Activated naive CD4-positive, alpha-beta T cell treated with anti-CD3 and anti-CD28 coated beads for 36 hours (primary cell): ENCODE measurements around the gene TBC1D22A. TPM values are rescaled to one million over a fixed set of nuclear protein-coding genes. Genes with fewer than 3 reads are reported as not detected.
"Not testable (repeated sequence)": the region's sequence is repeated elsewhere in the genome, so short reads cannot be mapped to it uniquely, and the experiment has no call there.

ENCODE experiments used
- CTCF ChIA-PET: fragments of 350-600 bp; sonication (Branson Sonifier 250); formaldehyde crosslinking; loops from one replicate; lab custom pipeline; 2021; ENCODE audit warnings: antibody characterized with exemption; lab: Charles Lee
- DNase-seq: peaks from one replicate; pipeline ENCODE4 v3.0.0-alpha.2; 2020
- H3K27ac Mint-ChIP-seq: one replicate; pipeline ENCODE4 v1.8.0; 2021; ENCODE audit warnings: mild to moderate bottlenecking, mixed read lengths
- H3K27me3 Mint-ChIP-seq: one replicate; pipeline ENCODE4 v1.8.0; 2021; ENCODE audit warnings: low read depth, mixed read lengths
- H3K36me3 Mint-ChIP-seq: one replicate; pipeline ENCODE4 v1.8.0; 2021; ENCODE audit warnings: low read depth, mixed read lengths
- H3K4me1 Mint-ChIP-seq: one replicate; pipeline ENCODE4 v1.8.0; 2021; ENCODE audit warnings: low read depth, mixed read lengths
- H3K4me3 Mint-ChIP-seq: one replicate; pipeline ENCODE4 v1.8.0; 2021; ENCODE audit warnings: mild to moderate bottlenecking, moderate library complexity, mixed read lengths
- H3K9me3 Mint-ChIP-seq: one replicate; pipeline ENCODE4 v1.8.0; 2021; ENCODE audit warnings: mixed read lengths
- intact Hi-C: fragments of 100-400 bp; cut with micrococcal nuclease; formaldehyde crosslinking; loops from one replicate; pipeline ENCODE4 v1.15.1; 2023
- total RNA-seq, 2 experiments: library from RNA; stranded (reverse); gene quantifications; one replicate each; pipeline ENCODE4 v1.2.3, GENCODE V29; 2021

TBC1D22A gene
- total RNA-seq, 2 experiments from 2014 or later = 20.1 to 21.4 TPM

- no peak for DNase-seq
- Mint-ChIP-seq H3K4me1 (peaks cover 9% of the 10 kb centered on the region), H3K27ac (no peak overlapping the region), H3K9me3 (no peaks in the 10 kb centered on the region), H3K27me3 (no peaks in the 10 kb centered on the region), H3K4me3 (no peak overlapping the region), H3K36me3 (peaks cover 5% of the 10 kb centered on the region)
- intact Hi-C loops = no loop called here
- CTCF ChIA-PET = no interaction called here
Measured at GRCh38 chr22:47110817-47111443, 348.5 kb downstream of the TBC1D22A start.

- intact Hi-C loops = no loop called here
- H3K36me3 Mint-ChIP-seq = peaks cover 5% of the 10 kb centered on the region
- no peak for DNase-seq
- H3K27ac Mint-ChIP-seq = no peak overlapping the region
- H3K27me3 Mint-ChIP-seq = no peaks in the 10 kb centered on the region
- H3K4me1 Mint-ChIP-seq = peaks cover 5% of the 10 kb centered on the region
- no peak overlapping the region for H3K4me3 Mint-ChIP-seq
- CTCF ChIA-PET = no interaction called here
- no peaks in the 10 kb centered on the region for H3K9me3 Mint-ChIP-seq
Measured at GRCh38 chr22:47111626-47112581, 349.5 kb downstream of the TBC1D22A start.

GRCh38 chr22:47112582-47112965 lies 350.1 kb downstream of the TBC1D22A start:
- peaks cover 5% of the 10 kb centered on the region for H3K36me3 Mint-ChIP-seq
- H3K27me3 Mint-ChIP-seq = no peaks in the 10 kb centered on the region
- intact Hi-C loops = no loop called here

DNA sequence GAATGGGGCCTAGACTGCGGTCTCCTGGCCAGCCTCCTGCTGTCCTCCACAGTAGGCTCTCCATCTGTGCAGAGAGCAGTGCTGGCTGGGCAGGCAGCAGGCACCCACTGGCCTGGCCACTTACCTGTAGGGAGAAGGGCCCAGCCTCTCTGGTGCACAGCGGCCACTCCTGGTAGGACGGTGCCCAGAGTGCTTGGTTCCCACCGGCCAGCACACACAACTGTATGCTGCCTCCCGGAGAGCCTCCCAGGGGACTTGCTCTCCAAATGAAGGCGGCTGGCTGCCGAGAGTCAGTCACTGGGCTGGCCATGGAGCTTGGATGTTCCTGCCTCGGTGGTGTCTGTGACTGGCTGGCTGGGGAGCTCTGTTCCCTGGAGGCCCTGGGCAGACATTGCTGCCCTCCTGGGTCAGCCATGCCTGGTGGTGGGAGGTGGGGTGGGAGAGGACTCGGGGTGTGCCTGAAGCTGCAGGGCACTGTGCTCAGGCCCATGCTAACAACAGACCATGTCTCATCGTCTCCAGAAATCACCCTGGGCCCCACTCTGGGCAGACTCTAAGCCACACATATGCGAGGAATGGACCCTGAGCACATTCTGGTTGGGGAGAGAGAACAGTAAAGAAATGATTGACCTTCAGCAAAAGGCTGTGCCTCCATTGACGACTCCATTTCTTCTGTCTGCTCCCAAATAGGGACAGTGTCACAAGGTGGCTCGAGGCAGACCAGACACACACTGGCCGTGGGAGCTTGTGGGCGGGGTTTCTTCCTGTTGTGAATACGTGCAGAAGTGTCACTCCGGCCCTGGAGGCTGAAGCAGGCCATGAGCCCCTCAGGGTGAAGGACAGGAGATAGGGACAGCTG lies 350.8 kb downstream of the TBC1D22A start:
- intact Hi-C loops = no loop called here
- DNase-seq = no peak
- no peak overlapping the region for H3K27ac Mint-ChIP-seq
- H3K4me1 Mint-ChIP-seq = no peaks in the 10 kb centered on the region
- no peak overlapping the region for H3K4me3 Mint-ChIP-seq
- H3K27me3 Mint-ChIP-seq = no peaks in the 10 kb centered on the region
- no peaks in the 10 kb centered on the region for H3K9me3 Mint-ChIP-seq
- CTCF ChIA-PET = no interaction called here
- H3K36me3 Mint-ChIP-seq = peaks cover 5% of the 10 kb centered on the region

More at GRCh38 chr22:47112582-47112965, 350.1 kb downstream of the TBC1D22A start:
- CTCF ChIA-PET = no interaction called here
- H3K4me3 Mint-ChIP-seq = no peak overlapping the region
- no peaks in the 10 kb centered on the region for H3K4me1 Mint-ChIP-seq
- H3K27ac Mint-ChIP-seq = no peak overlapping the region
- DNase-seq = no peak
- H3K9me3 Mint-ChIP-seq = no peaks in the 10 kb centered on the region

- DNase-seq = no peak
- Mint-ChIP-seq H3K27ac (no peak overlapping the region), H3K36me3 (peaks cover 5% of the 10 kb centered on the region), H3K4me3 (no peak overlapping the region), H3K4me1 (no peaks in the 10 kb centered on the region), H3K27me3 (no peaks in the 10 kb centered on the region), H3K9me3 (no peaks in the 10 kb centered on the region)
- CTCF ChIA-PET = no interaction called here
- intact Hi-C loops = no loop called here
Measured at GRCh38 chr22:47113853-47114415, 351.5 kb downstream of the TBC1D22A start.

- Mint-ChIP-seq H3K36me3 (peaks cover 5% of the 10 kb centered on the region), H3K9me3 (no peaks in the 10 kb centered on the region), H3K27ac (no peak overlapping the region), H3K27me3 (no peaks in the 10 kb centered on the region), H3K4me1 (no peaks in the 10 kb centered on the region), H3K4me3 (no peak overlapping the region)
- CTCF ChIA-PET = no interaction called here
- DNase-seq = no peak
- intact Hi-C loops = no loop called here
Measured at GRCh38 chr22:47114813-47115517, 352.5 kb downstream of the TBC1D22A start.

- Mint-ChIP-seq H3K9me3 (no peaks in the 10 kb centered on the region), H3K27me3 (no peaks in the 10 kb centered on the region), H3K4me1 (no peaks in the 10 kb centered on the region), H3K4me3 (no peak overlapping the region), H3K27ac (no peak overlapping the region), H3K36me3 (peaks cover 5% of the 10 kb centered on the region)
- intact Hi-C loops = no loop called here
- no peak for DNase-seq
- CTCF ChIA-PET = no interaction called here
Measured at GRCh38 chr22:47115518-47115890, 353.1 kb downstream of the TBC1D22A start.

GRCh38 chr22:47115921-47116320 lies 353.5 kb downstream of the TBC1D22A start:
- H3K36me3 Mint-ChIP-seq = peaks cover 5% of the 10 kb centered on the region
- intact Hi-C loops = no loop called here
- H3K4me3 Mint-ChIP-seq = no peak overlapping the region
- H3K27ac Mint-ChIP-seq = no peak overlapping the region
- H3K27me3 Mint-ChIP-seq = no peaks in the 10 kb centered on the region
- DNase-seq = no peak
- CTCF ChIA-PET = no interaction called here
- H3K4me1 Mint-ChIP-seq = no peaks in the 10 kb centered on the region
- no peaks in the 10 kb centered on the region for H3K9me3 Mint-ChIP-seq

- intact Hi-C loops = no loop called here
- CTCF ChIA-PET = interaction anchor here (0.6 kb wide), 1 partner anchor 1463 kb away, joined by 3 read pairs; no protein-coding TSS in a partner anchor
Measured at GRCh38 chr22:47116426-47117341, 354.2 kb downstream of the TBC1D22A start.

GRCh38 chr22:47117442-47117841 lies 355.0 kb downstream of the TBC1D22A start:
- DNase-seq, CTCF ChIA-PET: not testable (repeated sequence)

More at GRCh38 chr22:47116426-47117341, 354.2 kb downstream of the TBC1D22A start:
- Mint-ChIP-seq H3K36me3 (peaks cover 2% of the 10 kb centered on the region), H3K4me3 (no peak overlapping the region), H3K27me3 (no peaks in the 10 kb centered on the region), H3K4me1 (no peaks in the 10 kb centered on the region), H3K9me3 (no peaks in the 10 kb centered on the region), H3K27ac (no peak overlapping the region)
- DNase-seq = no peak

DNA sequence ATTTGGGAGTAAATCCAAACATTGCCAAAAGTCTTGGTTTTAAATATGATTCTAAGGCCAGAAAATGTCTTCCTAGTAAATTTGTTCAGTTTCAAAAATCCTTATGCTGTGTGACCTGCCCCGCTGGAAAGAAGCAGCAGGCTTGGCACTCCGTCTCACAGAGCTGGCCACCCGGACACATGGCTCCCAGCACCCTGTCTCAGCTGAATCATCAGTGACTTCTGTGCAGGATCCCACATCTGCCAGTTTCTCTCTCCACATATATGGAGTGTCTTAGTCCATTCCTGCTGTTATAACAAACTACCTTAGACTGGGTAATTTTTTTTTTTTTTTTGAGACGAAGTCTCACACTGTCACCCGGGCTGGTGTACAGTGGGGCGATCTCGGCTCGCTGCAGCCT lies 356.7 kb downstream of the TBC1D22A start:
- no peaks in the 10 kb centered on the region for H3K9me3 Mint-ChIP-seq
- no peak overlapping the region for H3K4me3 Mint-ChIP-seq
- CTCF ChIA-PET = no interaction called here
- no peaks in the 10 kb centered on the region for H3K27me3 Mint-ChIP-seq
- no peaks in the 10 kb centered on the region for H3K36me3 Mint-ChIP-seq
- H3K4me1 Mint-ChIP-seq = no peaks in the 10 kb centered on the region
- H3K27ac Mint-ChIP-seq = no peak overlapping the region
- DNase-seq = no peak
- intact Hi-C loops = no loop called here

More at GRCh38 chr22:47117442-47117841, 355.0 kb downstream of the TBC1D22A start:
- H3K4me1 Mint-ChIP-seq, H3K27ac Mint-ChIP-seq, H3K9me3 Mint-ChIP-seq, H3K36me3 Mint-ChIP-seq, H3K4me3 Mint-ChIP-seq, H3K27me3 Mint-ChIP-seq, intact Hi-C loops: not testable (repeated sequence)
